ENCODE measurements around the gene SND1. TPM values are rescaled to one million over a fixed set of nuclear protein-coding genes. Genes with fewer than 3 reads are reported as not detected.

The SND1 gene
- polyA plus RNA-seq, 3 donors: 46.5 to 97.3 (median 79.8) TPM

GRCh38 chr7:127632276-127632910 is 19.6 kb upstream of the SND1 start:
- H3K9me3 ChIP-seq (replicated peaks in 1 of 2; ENCODE audit: control insufficient read depth in 1 of 2, insufficient read depth in 1 of 2, low read length in 2 of 2): no peaks in the 10 kb centered on the region

GRCh38 chr7:127635659-127636285 is 16.2 kb upstream of the SND1 start:
- H3K4me1 ChIP-seq (ENCODE audit: control insufficient read depth in 1 of 2, insufficient read depth in 2 of 2, low read length in 2 of 2): peaks cover 7 to 8% of the 10 kb centered on the region in 2 donors
- H3K9me3 Mint-ChIP-seq: peaks cover 0 to 2% (median 0%) of the 10 kb centered on the region in 7 donors
- no peak overlapping the region for H3K4me3 Mint-ChIP-seq
- TF ChIP-seq CTCF (IDR thresholded peaks at IDR 0.05): no peak
- whole genome bisulfite sequencing (ENCODE audit: insufficient coverage): 100% methylated on average over 1 of the region's 3 CpGs
- no peaks in the 10 kb centered on the region for H3K36me3 ChIP-seq (replicated peaks in 1 of 2; ENCODE audit: control insufficient read depth in 1 of 2, insufficient read depth in 2 of 2, low read length in 2 of 2)
- H3K27ac Mint-ChIP-seq: peak overlapping the region in 1 of 7 donors; percentile 25
- H3K79me2 ChIP-seq (ENCODE audit: insufficient read depth, low read length): no peaks in the 10 kb centered on the region
- no peak overlapping the region for H3K9ac ChIP-seq (ENCODE audit: insufficient read depth, low read length, poor library complexity, severe bottlenecking)
- intact Hi-C loops (cut with micrococcal nuclease): no loop called here
- H3K4me2 ChIP-seq (replicated peaks; ENCODE audit: extremely low read depth, low read length, poor library complexity, severe bottlenecking): no peak overlapping the region
- peaks cover 10% of the 10 kb centered on the region for H3K4me1 Mint-ChIP-seq
- no peak overlapping the region for H3K27ac ChIP-seq (ENCODE audit: low read depth in 1 of 2, low read length in 2 of 2)
- H3K9me3 ChIP-seq (replicated peaks in 1 of 2; ENCODE audit: control insufficient read depth in 1 of 2, insufficient read depth in 1 of 2, low read length in 2 of 2): no peaks in the 10 kb centered on the region
- H3K27me3 Mint-ChIP-seq (ENCODE audit: low read depth in 3 of 3): peaks cover 2% of the 10 kb centered on the region in 3 donors
- H3K4me3 ChIP-seq (replicated peaks in 1 of 3; ENCODE audit: low read depth in 2 of 3, low read length in 3 of 3): no peak overlapping the region
- no peak overlapping the region for H2AFZ ChIP-seq (ENCODE audit: insufficient read depth, low read depth, low read length, poor library complexity, severe bottlenecking)
- DNase-seq: no peak
- no peaks in the 10 kb centered on the region for H3K27me3 ChIP-seq (ENCODE audit: control insufficient read depth in 2 of 2, insufficient read depth in 2 of 2, low read length in 2 of 2)
- no peaks in the 10 kb centered on the region for H3K36me3 Mint-ChIP-seq
- no peaks in the 10 kb centered on the region for H4K20me1 ChIP-seq (ENCODE audit: insufficient read depth, low read length)

More at GRCh38 chr7:127632276-127632910, 19.6 kb upstream of the SND1 start:
- TF ChIP-seq CTCF (IDR thresholded peaks at IDR 0.05): no peak
- Histone ChIP-seq H4K20me1 (ENCODE audit: insufficient read depth, low read length) (no peaks in the 10 kb centered on the region), H3K4me1 (ENCODE audit: control insufficient read depth in 1 of 2, insufficient read depth in 2 of 2, low read length in 2 of 2) (peaks cover 7 to 8% of the 10 kb centered on the region in 2 donors), H3K9ac (ENCODE audit: insufficient read depth, low read length, poor library complexity, severe bottlenecking) (no peak overlapping the region), H3K27me3 (ENCODE audit: control insufficient read depth in 2 of 2, insufficient read depth in 2 of 2, low read length in 2 of 2) (no peaks in the 10 kb centered on the region), H3K4me3 (replicated peaks in 1 of 3; ENCODE audit: low read depth in 2 of 3, low read length in 3 of 3) (no peak overlapping the region), H3K27ac (ENCODE audit: low read depth in 1 of 2, low read length in 2 of 2) (no peak overlapping the region), H3K4me2 (replicated peaks; ENCODE audit: extremely low read depth, low read length, poor library complexity, severe bottlenecking) (no peak overlapping the region), H2AFZ (ENCODE audit: insufficient read depth, low read depth, low read length, poor library complexity, severe bottlenecking) (no peak overlapping the region), H3K36me3 (replicated peaks in 1 of 2; ENCODE audit: control insufficient read depth in 1 of 2, insufficient read depth in 2 of 2, low read length in 2 of 2) (no peaks in the 10 kb centered on the region), H3K79me2 (ENCODE audit: insufficient read depth, low read length) (no peaks in the 10 kb centered on the region)
- Mint-ChIP-seq H3K27ac (no peak overlapping the region), H3K4me3 (no peak overlapping the region), H3K9me3 (peaks cover 0 to 2% (median 0%) of the 10 kb centered on the region in 7 donors), H3K36me3 (no peaks in the 10 kb centered on the region), H3K27me3 (ENCODE audit: low read depth in 3 of 3) (peaks cover 0 to 2% (median 0%) of the 10 kb centered on the region in 3 donors), H3K4me1 (peaks cover 14% of the 10 kb centered on the region)
- 93% methylated on average over 3 of the region's 7 CpGs for WGBS (ENCODE audit: insufficient coverage)
- DNase-seq: no peak
- intact Hi-C loops (cut with micrococcal nuclease): no loop called here

All from CD14-positive monocyte (primary cell).